ENCODE data around the gene USP15.
"Not testable (repeated sequence)": the region's sequence is repeated elsewhere in the genome, so short reads cannot be mapped to it uniquely, and the experiment has no call there.

USP15 gene

GRCh38 chr12:62463252-62463651 is 203.0 kb downstream of the USP15 start:
- POLR2A ChIA-PET; H3K4me3 ChIP-seq (ENCODE audit: low read depth, low read length); CTCF ChIA-PET; H3K9me3 ChIP-seq (ENCODE audit: control insufficient read depth, insufficient read depth, low read depth, low read length); H3K4me1 ChIP-seq (ENCODE audit: control insufficient read depth, insufficient read depth, low read length); H3K27ac ChIP-seq (ENCODE audit: extremely low read depth, low read depth, low read length); H3K36me3 ChIP-seq (ENCODE audit: control insufficient read depth in 2 of 2, insufficient read depth in 1 of 2, low read length in 2 of 2): not testable (repeated sequence)
- TF ChIP-seq SETDB1 (IDR thresholded peaks at IDR 0.05; ENCODE audit: insufficient read length, low read length) = peak; percentile 69
